Measurements from ENCODE around the gene CDKN1C.

CDKN1C gene

GRCh38 chr11:2847561-2847960 lies 38.0 kb downstream of the CDKN1C start:
- peaks cover 16% of the 10 kb centered on the region for H3K36me3 ChIP-seq
- H3K4me3 ChIP-seq (ENCODE audit: low read depth in 1 of 2, low read length in 1 of 2): no peak overlapping the region
- H3K27ac ChIP-seq: no peak overlapping the region
- no peaks in the 10 kb centered on the region for H3K27me3 ChIP-seq
- TF ChIP-seq CTCF (IDR thresholded peaks at IDR 0.05): no peak
- no peaks in the 10 kb centered on the region for H3K9me3 ChIP-seq
- H3K4me1 ChIP-seq (ENCODE audit: control insufficient read depth in 1 of 2, insufficient read depth in 1 of 2, low read depth in 1 of 2, low read length in 1 of 2): no peaks in the 10 kb centered on the region

GRCh38 chr11:2846470-2846869 lies 39.1 kb downstream of the CDKN1C start:
- TF ChIP-seq CTCF (IDR thresholded peaks at IDR 0.05): no peak
- H3K36me3 ChIP-seq: peaks cover 16% of the 10 kb centered on the region
- H3K4me1 ChIP-seq (ENCODE audit: control insufficient read depth in 1 of 2, insufficient read depth in 1 of 2, low read depth in 1 of 2, low read length in 1 of 2): no peaks in the 10 kb centered on the region
- H3K4me3 ChIP-seq (ENCODE audit: low read depth in 1 of 2, low read length in 1 of 2): no peak overlapping the region
- H3K27ac ChIP-seq: no peak overlapping the region
- no peaks in the 10 kb centered on the region for H3K9me3 ChIP-seq
- H3K27me3 ChIP-seq: no peaks in the 10 kb centered on the region

GRCh38 chr11:2846056-2846455 lies 39.5 kb downstream of the CDKN1C start:
- no peaks in the 10 kb centered on the region for H3K27me3 ChIP-seq
- no peaks in the 10 kb centered on the region for H3K4me1 ChIP-seq (ENCODE audit: control insufficient read depth in 1 of 2, insufficient read depth in 1 of 2, low read depth in 1 of 2, low read length in 1 of 2)
- no peak overlapping the region for H3K27ac ChIP-seq
- H3K4me3 ChIP-seq (ENCODE audit: low read depth in 1 of 2, low read length in 1 of 2): no peak overlapping the region
- peaks cover 16% of the 10 kb centered on the region for H3K36me3 ChIP-seq
- no peaks in the 10 kb centered on the region for H3K9me3 ChIP-seq
- TF ChIP-seq CTCF (IDR thresholded peaks at IDR 0.05): no peak

- H3K27ac ChIP-seq: no peak overlapping the region
- TF ChIP-seq CTCF (IDR thresholded peaks at IDR 0.05): no peak
- H3K36me3 ChIP-seq: peaks cover 16% of the 10 kb centered on the region
- no peaks in the 10 kb centered on the region for H3K9me3 ChIP-seq
- no peaks in the 10 kb centered on the region for H3K27me3 ChIP-seq
- no peaks in the 10 kb centered on the region for H3K4me1 ChIP-seq (ENCODE audit: control insufficient read depth in 1 of 2, insufficient read depth in 1 of 2, low read depth in 1 of 2, low read length in 1 of 2)
- no peak overlapping the region for H3K4me3 ChIP-seq (ENCODE audit: low read depth in 1 of 2, low read length in 1 of 2)
These were observed 40.6 kb downstream of the CDKN1C start for GRCh38 chr11:2844996-2845395.

- H3K36me3 ChIP-seq: peaks cover 16% of the 10 kb centered on the region
- no peaks in the 10 kb centered on the region for H3K4me1 ChIP-seq (ENCODE audit: control insufficient read depth in 1 of 2, insufficient read depth in 1 of 2, low read depth in 1 of 2, low read length in 1 of 2)
- no peak overlapping the region for H3K27ac ChIP-seq
- no peak overlapping the region for H3K4me3 ChIP-seq (ENCODE audit: low read depth in 1 of 2, low read length in 1 of 2)
- no peaks in the 10 kb centered on the region for H3K9me3 ChIP-seq
- no peak for TF ChIP-seq CTCF (IDR thresholded peaks at IDR 0.05)
- no peaks in the 10 kb centered on the region for H3K27me3 ChIP-seq
These were observed 41.3 kb downstream of the CDKN1C start for GRCh38 chr11:2844116-2844842.
